NCI-H2171 (cell line): Measurements from ENCODE around the gene MUC13.

ENCODE experiments used
- DNase-seq: peaks from one replicate; lab custom pipeline; 2025; lab: John Stamatoyannopoulos, UW

Gene MUC13

DNA sequence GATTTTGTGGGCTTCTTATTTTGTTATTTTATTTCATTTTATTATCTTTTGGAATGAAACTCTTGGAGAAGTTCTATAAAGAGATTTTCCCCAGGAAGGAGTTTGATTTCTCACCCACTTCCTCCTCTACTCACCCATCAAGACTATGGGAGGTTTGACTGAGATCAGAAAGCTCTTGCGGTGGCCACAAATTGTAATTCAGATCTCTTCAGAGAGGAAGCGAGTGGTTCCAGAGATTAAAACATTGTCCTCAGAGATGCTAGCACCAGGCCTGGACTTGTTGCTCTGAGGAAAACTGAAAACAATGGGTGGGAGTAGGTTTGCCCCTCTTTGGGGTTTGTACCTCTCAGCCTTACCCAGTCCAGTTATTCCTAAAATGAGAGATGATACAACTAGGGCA, 8.1 kb upstream of the MUC13 start:
- DNase-seq, result no peak

- DNase-seq, result no peak
These were observed 7.2 kb upstream of the MUC13 start for GRCh38 chr3:124941771-124942170.

DNA sequence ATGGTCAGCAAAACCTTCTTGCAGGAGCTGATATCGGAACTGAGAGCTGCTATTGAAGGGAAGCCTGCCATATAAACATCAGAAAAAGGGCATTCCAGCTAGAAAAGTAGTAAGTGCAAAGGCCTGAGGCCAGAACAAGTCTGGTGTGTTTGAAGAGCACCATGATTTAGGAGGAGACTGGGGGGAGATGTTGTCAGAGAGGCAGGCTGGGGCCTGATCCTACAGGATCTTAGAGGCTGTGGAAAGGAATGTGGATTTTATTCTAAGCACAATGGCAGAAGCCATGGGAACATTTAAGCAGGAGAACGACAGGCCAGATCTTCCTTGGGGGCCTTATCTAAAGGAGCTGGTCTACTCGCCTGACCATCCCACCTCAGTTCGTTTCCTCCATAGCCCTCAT, 5.1 kb upstream of the MUC13 start:
- DNase-seq, result no peak

DNA sequence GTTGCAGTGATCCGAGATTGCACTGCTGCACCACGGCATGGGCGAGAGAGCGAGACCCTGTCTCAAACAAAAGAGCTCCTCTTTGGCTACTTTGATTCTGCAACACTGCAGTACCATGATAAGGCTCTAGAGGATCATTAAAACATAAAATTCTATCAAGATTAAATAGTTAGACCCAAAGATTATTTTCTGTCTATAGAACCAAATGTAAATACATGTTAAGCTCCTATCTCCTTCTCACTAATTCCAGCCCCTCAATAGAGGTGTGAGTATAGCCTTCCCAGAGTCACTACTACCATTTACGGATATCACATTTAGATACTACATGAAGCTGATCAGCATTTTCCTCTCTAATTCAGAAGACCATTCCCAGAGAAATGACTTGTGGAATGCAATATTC, 4.3 kb upstream of the MUC13 start:
- no peak for DNase-seq

DNA sequence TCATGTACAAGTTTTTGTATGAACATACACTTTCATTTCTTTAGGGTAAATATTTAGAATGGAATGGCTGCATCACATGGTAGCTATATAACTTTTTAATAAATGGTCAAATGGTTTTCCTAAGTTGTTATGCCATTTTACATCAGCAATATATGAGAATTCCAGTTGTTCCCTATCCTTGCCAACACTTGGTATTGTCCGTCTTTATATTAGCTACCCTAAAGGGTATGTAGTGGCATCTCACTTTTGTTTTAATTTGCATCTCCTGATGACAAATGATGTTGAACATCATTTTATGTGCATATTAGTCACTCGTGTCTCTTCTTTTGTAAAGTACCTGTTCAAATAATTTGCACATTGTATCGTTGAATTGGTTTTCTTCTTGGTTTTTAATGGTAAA, 2.5 kb upstream of the MUC13 start:
- DNase-seq, result no peak

DNA sequence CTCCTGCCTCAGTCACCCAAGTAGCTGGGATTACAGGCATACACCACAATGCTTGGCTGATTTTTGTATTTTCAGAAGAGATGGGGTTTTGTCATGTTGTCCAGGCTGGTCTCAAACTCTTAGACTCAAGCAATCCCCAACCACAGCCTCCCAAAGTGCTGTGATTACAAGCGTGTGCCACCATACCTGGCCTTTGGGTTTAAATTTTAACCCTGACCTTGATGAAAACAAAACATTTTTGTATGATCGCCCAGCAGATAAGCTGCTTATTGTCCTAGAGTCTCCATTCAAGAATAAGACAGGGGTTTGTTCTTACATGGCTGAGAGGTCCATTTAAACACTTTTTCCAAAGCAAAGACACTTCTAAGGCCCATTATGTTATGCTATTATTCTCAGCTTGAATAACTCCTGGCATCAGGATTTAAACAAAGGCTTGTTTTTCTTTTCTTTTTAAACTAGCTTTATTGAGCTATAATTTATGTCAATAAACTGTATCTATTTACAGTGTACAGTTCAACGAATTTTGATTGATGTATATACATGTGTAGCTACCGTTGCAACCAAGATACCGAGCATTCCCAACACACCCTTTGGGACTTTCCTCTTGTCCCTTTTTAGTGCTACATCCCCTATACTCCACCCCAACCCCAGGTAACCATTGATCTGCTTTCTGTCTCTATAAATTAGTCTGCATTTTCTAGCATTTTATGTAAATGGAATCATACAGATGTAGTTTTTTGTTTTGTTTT, 1.4 kb upstream of the MUC13 start:
- no peak for DNase-seq

DNA sequence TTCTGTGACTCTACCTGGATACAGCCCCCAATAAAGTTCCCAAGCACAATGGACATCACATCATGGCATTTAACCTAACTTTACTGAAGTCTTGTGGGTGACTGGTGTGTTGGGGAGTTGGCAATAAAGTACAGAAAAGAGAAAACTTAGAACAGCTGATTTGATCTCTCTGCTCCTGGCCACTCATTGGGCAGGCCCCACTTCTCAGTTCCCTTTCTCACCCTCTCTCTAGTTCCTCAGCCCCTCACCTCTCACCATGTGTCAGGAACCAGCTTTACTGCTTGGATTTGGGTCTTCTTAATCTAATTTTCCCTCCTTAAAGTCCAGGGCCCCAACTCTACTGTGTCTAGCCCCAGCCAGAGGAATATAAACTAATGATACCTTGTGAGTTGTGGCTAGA, 713 bp upstream of the MUC13 start:
- DNase-seq, result no peak

DNA sequence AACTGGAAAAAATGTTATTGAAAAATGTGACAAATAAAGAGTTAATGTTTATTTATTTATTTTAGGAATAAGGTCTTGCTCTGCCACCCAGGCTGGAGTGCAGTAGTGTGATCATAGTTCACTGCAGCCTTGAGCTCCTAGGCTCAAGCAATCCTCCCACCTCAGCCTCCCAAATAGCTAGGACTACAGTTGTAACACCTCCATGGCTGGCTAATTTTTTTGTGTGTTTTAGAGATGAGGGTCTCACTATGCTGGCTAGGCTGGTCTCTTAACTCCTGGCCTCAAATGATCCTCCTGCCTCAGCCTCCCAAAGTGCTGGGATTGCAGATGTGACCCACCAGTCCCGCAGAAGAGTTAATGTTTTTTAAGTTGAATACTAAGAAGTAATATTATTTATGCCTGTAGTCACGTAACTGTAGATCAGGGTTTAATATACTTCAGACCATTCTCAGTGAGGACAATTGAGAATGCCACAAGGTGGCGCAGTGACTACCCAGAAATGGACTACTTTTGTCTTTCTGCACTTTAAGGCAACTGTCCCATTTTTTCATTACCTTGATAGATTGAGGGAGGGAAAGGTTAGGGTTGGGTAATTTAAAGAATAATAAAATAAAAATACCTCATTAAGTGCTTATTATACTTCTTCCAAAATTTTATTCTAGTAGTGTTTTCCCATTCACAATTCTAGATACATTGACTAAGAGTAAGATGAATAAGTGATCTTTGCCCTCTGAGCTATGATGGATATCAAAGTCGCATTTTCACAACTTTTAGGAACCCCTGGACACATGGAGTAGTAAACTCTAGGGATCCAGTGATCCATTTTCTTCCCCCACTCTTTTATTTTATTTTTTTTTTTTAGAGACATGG, 6.0 kb downstream of the MUC13 start:
- no peak for DNase-seq

- DNase-seq, result no peak
These were observed 6.9 kb downstream of the MUC13 start for GRCh38 chr3:124927574-124928045.

GRCh38 chr3:124926426-124927101, 8.0 kb downstream of the MUC13 start:
- DNase-seq, result no peak

DNA sequence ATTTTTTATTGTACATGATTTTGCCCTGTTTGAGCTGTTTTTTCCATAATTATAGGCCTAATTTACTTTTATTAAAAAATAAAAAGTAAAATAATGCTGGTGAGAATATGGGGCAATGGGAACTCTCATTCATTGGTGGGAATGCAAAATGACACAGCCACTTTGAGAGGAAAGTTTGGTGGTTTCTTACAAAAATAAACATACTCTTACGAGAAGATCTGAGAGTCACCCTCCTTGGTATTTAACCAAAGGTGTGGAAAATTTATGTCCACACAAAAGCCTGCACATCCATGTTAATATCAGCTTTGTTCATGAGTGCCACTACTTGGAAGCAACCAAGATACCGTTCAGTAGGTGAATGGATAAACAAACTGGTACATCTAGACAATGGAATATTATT, 9.8 kb downstream of the MUC13 start:
- DNase-seq, result no peak

DNA sequence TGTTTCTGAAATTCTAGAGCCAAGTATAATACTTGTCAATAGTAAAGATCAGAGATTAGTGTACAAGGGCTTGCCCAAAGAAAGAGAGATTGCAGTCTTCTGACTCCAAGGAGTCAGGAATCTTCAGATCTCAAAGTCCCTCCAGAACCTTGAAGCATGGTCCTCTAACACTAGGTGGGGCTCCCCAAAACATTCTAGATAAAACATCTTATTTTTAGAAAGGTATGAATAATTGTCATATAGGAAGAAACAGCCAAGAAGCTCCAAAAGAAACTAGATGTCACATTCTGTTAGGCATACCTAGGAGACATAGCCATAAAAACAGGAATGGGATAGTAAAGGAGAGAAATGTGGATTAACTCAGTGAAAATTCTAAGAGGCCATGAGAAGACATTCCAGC, 10.7 kb downstream of the MUC13 start:
- no peak for DNase-seq

DNA sequence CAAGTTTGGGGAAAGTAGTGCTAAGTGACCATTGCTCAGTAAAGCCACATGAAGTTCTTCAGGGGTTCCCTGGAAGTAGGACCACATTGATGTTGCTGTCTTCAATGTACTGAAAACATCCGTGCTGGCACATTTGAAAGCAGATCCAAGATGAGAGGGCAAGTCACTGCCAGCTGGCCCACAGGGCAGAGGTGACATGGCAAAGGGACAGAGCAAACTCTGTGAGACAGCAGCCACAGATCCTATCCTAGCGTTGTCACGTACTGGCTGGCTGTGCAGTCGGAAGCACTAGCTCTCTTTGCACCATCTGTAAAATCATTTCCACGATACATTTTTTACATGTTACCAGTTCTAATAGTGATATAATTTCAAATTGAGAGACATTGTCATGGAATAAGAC, 13.8 kb downstream of the MUC13 start:
- DNase-seq, result no peak

DNA sequence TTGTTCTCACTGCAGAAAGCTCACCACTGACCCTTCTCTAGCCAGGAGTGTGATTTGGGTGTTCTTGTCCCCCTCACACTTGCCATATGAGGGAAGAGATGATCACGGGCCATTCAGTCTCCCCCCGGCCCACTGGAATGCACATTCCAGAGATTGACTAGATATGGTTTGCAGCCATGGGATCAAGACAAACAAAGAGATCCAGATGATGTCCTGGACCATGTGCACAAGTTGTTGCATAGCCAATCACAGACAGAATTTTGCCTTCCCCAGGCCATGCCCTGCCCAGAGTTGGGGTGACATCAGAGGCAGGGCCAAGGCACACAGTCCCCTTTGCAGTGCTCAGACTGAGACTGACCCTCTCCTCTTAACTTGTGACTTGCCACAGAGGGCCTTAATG, 14.8 kb downstream of the MUC13 start:
- no peak for DNase-seq

- no peak for DNase-seq
These were observed 16.0 kb downstream of the MUC13 start for GRCh38 chr3:124918524-124918923.

DNA sequence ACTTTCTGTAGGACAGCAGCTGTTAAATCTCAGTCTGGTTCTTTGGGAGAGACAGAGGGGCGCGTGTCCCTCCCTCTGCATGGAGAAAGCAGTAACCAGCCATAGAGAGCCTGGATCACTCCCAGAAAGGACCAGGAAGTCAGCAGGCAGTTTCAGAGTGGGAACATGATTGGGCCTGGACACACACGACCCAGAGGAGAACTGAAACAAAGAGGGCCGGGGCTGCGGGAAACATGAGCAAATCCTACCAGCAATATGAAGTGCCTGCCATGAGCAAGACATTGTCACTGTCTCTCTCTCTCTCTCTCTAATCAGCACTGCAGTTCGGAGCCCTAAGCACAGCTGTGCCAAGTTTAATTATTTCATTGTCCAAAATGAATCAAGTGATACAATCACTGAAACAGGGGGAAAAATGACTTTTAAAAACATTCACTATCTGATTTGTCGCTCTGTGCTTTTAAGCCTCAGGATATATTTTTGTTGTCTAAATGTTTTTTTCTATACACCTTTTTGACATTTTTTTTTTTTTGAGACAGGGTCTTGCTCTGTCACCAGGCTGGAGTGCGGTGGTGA, 17.6 kb downstream of the MUC13 start:
- no peak for DNase-seq

GRCh38 chr3:124915254-124915653, 19.3 kb downstream of the MUC13 start:
- no peak for DNase-seq

DNA sequence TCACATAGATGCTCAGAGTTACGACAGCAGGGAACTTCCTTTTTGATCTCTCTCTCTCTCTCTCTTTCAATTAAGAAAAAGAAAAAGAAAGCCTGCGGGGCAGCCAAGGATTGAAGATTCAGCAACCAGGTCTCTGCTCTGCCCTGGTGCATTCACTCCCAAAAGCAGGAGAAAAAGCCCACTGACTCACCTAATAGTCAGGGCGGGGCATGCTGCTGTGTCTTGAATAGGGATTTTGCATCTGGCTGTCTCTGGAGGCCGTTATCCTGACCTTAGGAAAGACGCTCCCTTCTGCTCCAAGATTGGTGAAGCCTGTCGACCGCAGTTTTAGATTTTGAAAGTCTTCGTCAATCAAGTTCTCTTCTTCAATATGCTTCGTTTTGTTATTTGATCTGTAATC, 26.6 kb downstream of the MUC13 start:
- DNase-seq, result no peak

- DNase-seq, result no peak
These were observed 29.6 kb downstream of the MUC13 start for GRCh38 chr3:124904835-124905492.

GRCh38 chr3:124903896-124904834, 30.4 kb downstream of the MUC13 start:
- DNase-seq, result no peak
